NCI-H446 treated with DMSO at 0.1 percent for 48 hours (cell line): ENCODE measurements around the gene LDLRAD4.
"Not testable (repeated sequence)": the region's sequence is repeated elsewhere in the genome, so short reads cannot be mapped to it uniquely, and the experiment has no call there.

Source experiments
- DNase-seq: peaks from one replicate; lab custom pipeline; 2025; lab: John Stamatoyannopoulos, UW

Gene LDLRAD4

DNA sequence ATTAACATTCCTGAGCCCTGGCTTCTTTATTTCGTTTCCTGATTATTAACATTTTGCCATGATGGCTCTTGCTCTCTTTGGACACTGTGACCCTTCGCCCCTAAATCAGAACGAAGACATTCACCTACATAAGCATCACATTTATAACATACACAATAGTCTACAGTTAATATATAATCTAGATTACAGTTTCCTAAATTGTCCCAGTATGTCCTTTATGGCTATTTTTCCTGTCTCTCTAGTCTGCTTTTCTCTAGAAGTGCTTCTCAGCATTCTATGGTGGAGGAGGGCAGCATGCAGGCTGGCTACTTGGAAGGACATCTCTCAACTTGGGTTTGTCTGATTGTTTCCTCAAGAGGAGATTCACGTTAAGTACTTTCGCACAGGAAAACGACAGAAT lies 457.9 kb downstream of the LDLRAD4 start:
- DNase-seq, result no peak

DNA sequence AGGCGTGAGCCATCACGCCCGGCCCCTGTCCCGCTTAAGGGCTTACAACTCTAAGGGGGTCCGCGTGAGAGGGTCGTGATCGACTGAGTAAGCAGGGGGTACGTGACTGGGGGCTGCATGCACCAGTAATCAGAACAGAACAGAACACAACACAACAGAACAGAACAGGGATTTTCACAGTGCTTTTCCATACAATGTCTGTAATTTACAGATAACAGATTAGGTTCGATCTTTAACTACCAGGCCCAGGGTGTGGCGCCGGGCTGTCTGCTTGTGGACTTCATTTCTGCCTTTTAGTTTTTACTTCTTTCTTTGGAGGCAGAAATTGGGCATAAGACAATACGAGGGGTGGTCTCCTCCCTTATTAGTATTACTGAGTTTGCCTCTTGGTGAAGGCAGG lies 458.8 kb downstream of the LDLRAD4 start:
- not testable (repeated sequence) for DNase-seq

DNA sequence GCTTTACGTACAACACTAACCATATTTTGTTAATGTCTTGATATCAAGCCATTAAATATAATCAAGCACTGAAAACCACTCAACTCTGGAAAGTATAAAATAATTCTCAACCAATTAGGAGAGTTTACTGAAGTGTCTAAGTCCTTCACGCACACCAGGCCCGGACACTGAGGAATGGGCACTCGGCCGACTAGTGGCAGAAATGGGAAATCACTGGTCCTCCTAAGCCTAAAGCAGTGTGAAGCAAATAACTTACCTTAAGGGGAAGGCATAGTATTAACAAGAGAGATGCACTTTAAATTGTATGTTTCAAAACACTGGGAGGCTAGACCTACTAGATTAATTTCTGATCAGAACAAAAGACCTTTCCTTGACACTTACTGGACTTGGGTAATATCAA lies 462.1 kb downstream of the LDLRAD4 start:
- no peak for DNase-seq

DNA sequence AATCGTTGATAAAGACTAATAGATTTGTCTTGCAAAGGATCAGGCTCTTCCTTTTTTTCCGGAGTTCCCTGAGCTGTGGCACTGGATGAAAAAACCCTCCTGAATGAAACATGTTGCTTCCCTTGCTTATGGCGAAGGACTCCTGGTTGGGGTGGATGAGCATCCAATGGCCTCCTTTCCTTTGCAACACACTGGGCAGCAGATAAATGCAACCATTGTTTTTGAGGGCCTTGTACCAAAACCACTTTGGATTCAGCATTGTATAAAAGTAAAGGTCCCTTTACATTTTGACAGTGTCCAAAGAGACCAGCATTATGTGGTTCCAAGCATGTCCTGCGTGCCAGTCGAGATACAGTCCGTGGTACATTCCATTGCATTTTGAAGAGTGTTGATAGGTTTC lies 463.1 kb downstream of the LDLRAD4 start:
- no peak for DNase-seq

DNA sequence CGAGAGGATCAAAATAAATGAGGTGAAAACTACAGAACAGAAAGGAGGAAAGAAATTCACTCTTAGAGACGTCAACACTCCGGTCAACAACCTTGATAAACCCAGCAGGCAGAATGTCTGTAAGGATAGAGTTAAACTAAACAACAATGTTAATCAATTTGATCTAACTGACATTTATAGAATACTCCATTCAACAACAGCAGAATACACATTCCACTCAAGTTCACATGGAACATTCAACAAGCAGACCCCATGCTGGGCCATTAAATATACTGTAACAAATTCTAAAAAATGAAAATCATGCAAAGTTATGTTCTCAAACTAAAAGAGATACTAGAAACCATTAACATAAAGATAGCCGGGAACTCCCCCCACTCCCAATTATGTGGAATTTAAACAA lies 466.0 kb downstream of the LDLRAD4 start:
- DNase-seq, result no peak

DNA sequence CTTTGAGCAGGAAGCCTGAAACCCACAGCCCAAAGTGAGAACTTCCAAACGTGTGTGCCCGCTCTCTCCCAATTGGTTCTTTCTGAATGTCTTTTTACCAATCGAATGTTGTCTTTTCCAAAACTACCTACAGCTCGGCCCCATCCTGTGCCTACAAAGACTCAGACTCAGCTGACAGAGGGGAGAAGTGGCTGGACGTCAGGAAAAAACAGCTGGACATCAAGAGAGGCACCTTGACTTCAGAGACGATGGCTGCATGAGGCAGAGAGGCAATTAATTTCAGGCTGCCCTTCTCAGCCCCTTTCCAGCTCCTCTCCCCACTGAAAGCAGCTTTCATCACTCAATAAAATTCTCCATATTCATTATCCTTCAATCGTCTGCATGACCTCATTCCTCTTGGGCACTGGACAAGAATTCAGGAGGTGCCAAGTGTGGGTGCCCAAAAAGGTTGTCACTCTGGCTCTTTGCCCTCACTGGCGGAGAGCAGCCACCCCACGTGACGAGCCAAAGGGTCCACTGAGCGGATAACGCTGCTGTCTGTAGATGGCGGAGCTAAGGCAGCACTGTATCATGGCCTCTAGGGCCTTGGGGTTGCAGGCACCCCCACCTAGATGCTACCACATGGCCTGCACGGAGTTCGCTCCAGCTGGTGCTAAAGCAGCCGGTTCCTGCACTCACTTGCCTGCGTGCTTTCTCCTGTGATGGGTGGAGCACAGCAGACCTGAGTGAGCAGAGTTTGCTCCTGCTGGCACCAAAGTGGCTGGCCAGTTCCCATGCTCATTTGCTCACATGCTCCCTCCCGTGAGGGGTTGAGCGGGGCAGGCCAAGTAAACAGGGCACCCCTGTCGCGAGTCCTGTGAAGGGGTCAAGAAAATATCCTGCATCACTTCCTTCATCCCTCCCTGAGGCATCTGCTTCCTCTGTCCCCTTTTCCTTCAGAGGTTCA lies 469.9 kb downstream of the LDLRAD4 start:
- no peak for DNase-seq

DNA sequence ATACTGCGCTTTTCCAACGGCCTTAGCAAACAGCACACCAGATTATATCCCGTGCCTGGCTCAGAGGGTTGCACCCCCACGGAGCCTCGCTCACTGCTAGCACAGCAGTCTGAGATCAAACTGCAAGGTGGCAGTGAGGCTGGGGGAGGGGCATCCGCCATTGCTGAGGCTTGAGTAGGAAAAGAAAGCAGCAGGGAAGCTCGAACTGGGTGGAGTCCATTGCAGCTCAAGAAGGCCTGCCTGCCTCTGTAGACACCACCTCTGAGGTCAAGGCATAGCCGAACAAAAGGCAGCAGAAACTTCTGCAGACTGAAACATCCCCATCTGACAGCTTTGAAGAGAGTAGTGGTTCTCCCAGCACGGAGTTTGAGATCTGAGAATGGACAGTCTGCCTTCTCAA lies 471.5 kb downstream of the LDLRAD4 start:
- DNase-seq, result not testable (repeated sequence)

DNA sequence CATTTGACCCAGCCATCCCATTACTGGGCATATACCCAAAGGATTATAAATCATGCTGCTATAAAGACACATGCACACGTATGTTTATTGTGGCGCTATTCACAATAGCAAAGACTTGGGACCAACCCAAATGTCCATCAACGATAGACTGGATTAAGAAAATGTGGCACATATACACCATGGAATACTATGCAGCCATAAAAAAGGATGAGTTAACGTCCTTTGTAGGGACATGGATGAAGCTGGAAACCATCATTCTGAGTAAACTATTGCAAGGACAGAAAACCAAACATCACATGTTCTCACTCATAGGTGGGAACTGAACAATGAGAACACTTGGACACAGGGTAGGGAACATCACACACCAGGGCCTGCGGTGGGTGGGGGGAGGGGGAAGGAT lies 476.8 kb downstream of the LDLRAD4 start:
- DNase-seq, result not testable (repeated sequence)

DNA sequence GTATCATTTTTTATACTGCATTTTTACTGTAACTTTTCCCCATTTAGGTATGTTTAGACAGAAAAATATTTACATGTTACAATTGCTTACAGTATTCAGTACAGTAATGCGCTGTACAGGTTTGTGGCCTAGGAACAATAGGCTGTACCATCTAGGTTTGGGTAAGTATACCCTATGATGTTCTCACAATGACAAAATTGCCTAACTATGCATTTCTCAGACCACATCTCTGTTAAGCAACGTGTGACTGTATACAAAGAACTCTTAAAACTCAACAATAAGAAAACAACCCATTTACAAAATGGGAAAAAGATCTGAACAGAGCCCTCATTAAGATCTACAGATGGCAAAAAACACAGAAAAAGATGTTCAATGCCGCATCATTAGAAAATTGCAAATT lies 478.4 kb downstream of the LDLRAD4 start:
- no peak for DNase-seq

DNA sequence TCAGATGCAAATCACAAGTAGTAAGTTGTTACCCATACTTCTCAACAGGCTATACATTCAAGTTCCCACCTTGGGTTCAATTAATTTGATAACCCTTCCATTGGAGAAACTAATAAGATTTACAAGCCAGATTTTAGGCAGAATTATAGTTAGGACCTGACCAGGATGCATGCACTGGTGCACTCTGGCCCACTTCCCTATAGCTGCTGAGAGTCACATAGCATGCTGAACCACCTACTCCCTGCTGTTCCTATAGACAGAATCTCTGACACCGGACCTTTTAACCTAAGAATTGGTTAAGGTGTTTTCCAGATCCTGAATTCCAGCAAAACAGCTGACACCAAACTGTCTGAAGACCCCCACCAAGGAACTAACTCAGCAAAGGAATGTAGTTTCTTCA lies 481.6 kb downstream of the LDLRAD4 start:
- DNase-seq, result no peak
